ENCODE results near the gene COPS4. TPM values are rescaled to one million over a fixed set of nuclear protein-coding genes. Genes with fewer than 3 reads are reported as not detected.
"Not testable (repeated sequence)": the region's sequence is repeated elsewhere in the genome, so short reads cannot be mapped to it uniquely, and the experiment has no call there.

The COPS4 gene
- total and polyA plus RNA-seq, 4 donors, result 31.7 to 35.7 (median 35.2) TPM

DNA sequence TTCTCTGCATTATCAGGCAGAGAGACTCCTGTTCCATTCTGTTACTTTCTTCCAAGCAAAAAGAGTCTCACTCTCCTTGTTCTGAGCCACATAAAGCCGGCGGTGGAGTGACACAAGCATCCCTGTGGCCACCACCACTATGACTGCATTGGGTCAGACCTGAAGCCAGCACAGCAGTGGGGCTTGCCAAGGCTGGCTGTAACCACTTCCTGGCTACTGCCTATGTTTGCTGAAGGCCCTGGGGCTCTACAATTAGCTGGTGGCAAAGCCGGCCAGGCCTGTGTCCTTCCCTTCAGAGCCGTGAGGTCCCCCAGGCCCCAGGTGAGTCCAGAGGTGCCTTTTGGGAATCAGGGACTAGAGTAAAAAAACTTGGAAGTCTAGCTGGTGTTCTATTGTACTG lies 47.8 kb downstream of the COPS4 start:
- WGBS, 2 donors, result 79 to 87% methylated on average over 4 of the region's 4 CpGs
- intact Hi-C loops (cut with DNase I), result no loop called here

DNA sequence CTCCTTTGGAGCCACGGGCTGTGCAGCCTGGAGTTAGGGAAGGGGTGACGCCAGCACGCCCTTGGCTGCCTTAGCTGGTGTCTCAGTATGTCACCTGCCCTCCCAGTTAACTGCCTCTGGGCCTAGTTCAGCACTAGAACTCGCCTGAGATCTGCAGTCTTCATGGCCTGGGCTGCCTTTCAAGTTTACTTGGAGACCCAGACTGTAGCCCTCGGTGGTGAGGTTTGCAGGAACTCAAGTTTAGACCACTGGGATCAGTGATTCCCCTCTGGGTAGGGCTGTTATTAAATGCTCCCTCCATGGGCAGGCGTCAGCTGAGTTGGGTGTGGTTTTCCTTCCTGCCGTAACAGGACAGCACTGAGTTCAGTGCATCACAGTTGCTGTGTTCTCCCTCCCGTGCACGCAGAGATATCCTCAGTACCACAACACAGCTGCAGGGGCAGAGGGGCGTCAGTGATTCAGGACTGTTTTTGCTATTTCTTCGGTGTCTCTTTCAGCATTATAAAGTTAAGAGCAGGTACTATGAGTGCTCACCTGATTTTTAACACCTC lies 49.0 kb downstream of the COPS4 start:
- Histone ChIP-seq H3K27ac (ENCODE audit: low read depth in 1 of 2, low read length in 2 of 2) (no peak overlapping the region), H3K9me3 (ENCODE audit: control insufficient read depth, low read length) (no peaks in the 10 kb centered on the region), H3K36me3 (ENCODE audit: control insufficient read depth in 1 of 2, insufficient read depth in 2 of 2, low read length in 1 of 2) (no peaks in the 10 kb centered on the region), H3K4me3 (ENCODE audit: low read length in 2 of 2) (no peak overlapping the region), H3K27me3 (ENCODE audit: control insufficient read depth in 1 of 2, insufficient read depth in 2 of 2, low read length in 1 of 2) (no peaks in the 10 kb centered on the region), H3K4me1 (ENCODE audit: control insufficient read depth in 1 of 2, insufficient read depth in 2 of 2, low read length in 2 of 2) (no peaks in the 10 kb centered on the region)
- 64 to 68% methylated on average over 10 to 11 of the region's 11 CpGs for WGBS, 2 donors
- intact Hi-C loops (cut with DNase I), result no loop called here
- ATAC-seq (ENCODE audit: low FRiP score) (no peak), DNase-seq (no peak)

More for the DNA sequence above, 47.8 kb downstream of the COPS4 start:
- Histone ChIP-seq H3K27me3 (ENCODE audit: control insufficient read depth in 1 of 2, insufficient read depth in 2 of 2, low read length in 1 of 2) (no peaks in the 10 kb centered on the region), H3K9me3 (ENCODE audit: control insufficient read depth, low read length) (no peaks in the 10 kb centered on the region), H3K27ac (ENCODE audit: low read depth in 1 of 2, low read length in 2 of 2) (no peak overlapping the region), H3K4me3 (ENCODE audit: low read length in 2 of 2) (no peak overlapping the region), H3K4me1 (ENCODE audit: control insufficient read depth in 1 of 2, insufficient read depth in 2 of 2, low read length in 2 of 2) (no peaks in the 10 kb centered on the region), H3K36me3 (ENCODE audit: control insufficient read depth in 1 of 2, insufficient read depth in 2 of 2, low read length in 1 of 2) (no peaks in the 10 kb centered on the region)
- ATAC-seq (ENCODE audit: low FRiP score) (no peak), DNase-seq (no peak)

DNA sequence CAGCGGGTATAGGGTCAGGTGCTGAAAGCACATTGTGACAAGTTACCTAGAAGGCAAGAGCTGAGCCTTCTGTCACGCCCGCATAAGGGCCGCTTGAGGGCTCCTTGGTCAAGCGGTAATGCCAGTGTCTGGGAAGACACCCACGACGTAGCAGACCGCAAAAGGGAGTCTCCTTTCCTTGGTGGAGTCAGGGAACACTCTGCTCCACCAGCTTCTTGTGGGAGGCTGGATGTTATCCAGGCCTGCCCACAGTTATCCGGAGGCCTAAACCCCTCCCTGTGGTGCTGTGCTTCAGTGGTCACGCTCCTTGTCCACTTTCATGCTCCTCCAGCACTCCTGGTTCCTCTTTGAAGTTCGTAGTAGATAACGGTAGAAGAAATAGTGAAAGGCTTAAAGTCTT lies 50.0 kb downstream of the COPS4 start:
- H3K4me3 ChIP-seq (ENCODE audit: low read length in 2 of 2); H3K27ac ChIP-seq (ENCODE audit: low read depth in 1 of 2, low read length in 2 of 2); H3K9me3 ChIP-seq (ENCODE audit: control insufficient read depth, low read length); intact Hi-C loops (cut with DNase I); DNase-seq; H3K36me3 ChIP-seq (ENCODE audit: control insufficient read depth in 1 of 2, insufficient read depth in 2 of 2, low read length in 1 of 2); H3K27me3 ChIP-seq (ENCODE audit: control insufficient read depth in 1 of 2, insufficient read depth in 2 of 2, low read length in 1 of 2); H3K4me1 ChIP-seq (ENCODE audit: control insufficient read depth in 1 of 2, insufficient read depth in 2 of 2, low read length in 2 of 2); ATAC-seq (ENCODE audit: low FRiP score): not testable (repeated sequence)
- 89 to 90% methylated on average over 12 of the region's 12 CpGs for whole genome bisulfite sequencing, 2 donors

DNA sequence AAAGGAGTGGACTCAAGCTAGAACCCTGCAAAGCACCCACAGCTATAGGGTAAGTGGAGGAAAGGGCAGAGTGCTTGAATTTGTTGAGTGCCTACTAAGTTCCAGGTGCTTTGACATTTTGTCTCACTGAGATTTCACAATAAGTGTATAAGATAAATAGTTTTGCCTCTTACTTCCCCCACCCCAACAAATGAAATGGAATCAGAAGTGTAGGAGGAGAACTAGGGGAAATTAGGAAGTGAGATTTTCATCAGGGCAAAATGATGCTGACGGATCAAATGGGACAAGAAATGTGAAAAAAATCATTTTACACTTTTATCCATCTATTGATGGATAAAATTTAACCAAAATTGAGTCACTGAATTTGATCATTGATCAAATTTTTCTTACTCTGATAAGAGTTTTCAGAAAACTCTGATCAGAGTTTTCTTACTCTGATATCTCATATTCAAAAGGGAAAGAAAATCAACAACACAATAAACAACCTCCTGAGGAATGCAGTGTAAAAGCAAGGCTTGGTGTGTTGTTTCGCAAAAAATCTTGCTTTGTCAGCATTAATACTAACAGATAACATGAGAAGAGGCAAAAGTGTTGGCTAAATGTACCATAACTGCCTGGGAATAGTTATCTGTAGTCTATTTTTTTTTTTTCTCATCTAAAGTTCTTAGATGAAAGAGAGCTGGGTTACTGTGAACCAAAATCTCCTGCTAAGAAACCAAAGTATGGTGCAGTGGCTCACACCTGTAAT lies 54.6 kb downstream of the COPS4 start:
- DNase-seq (no peak), ATAC-seq (ENCODE audit: low FRiP score) (no peak)
- intact Hi-C loops (cut with DNase I), result no loop called here
- Histone ChIP-seq H3K27me3 (ENCODE audit: control insufficient read depth in 1 of 2, insufficient read depth in 2 of 2, low read length in 1 of 2) (peaks cover 0 to 3% of the 10 kb centered on the region in 2 donors), H3K36me3 (ENCODE audit: control insufficient read depth in 1 of 2, insufficient read depth in 2 of 2, low read length in 1 of 2) (no peaks in the 10 kb centered on the region), H3K4me1 (ENCODE audit: control insufficient read depth in 1 of 2, insufficient read depth in 2 of 2, low read length in 2 of 2) (no peaks in the 10 kb centered on the region), H3K9me3 (ENCODE audit: control insufficient read depth, low read length) (peaks cover 3% of the 10 kb centered on the region), H3K27ac (ENCODE audit: low read depth in 1 of 2, low read length in 2 of 2) (no peak overlapping the region), H3K4me3 (ENCODE audit: low read length in 2 of 2) (no peak overlapping the region)
- 77 to 78% methylated on average over 2 of the region's 2 CpGs for WGBS, 2 donors

DNA sequence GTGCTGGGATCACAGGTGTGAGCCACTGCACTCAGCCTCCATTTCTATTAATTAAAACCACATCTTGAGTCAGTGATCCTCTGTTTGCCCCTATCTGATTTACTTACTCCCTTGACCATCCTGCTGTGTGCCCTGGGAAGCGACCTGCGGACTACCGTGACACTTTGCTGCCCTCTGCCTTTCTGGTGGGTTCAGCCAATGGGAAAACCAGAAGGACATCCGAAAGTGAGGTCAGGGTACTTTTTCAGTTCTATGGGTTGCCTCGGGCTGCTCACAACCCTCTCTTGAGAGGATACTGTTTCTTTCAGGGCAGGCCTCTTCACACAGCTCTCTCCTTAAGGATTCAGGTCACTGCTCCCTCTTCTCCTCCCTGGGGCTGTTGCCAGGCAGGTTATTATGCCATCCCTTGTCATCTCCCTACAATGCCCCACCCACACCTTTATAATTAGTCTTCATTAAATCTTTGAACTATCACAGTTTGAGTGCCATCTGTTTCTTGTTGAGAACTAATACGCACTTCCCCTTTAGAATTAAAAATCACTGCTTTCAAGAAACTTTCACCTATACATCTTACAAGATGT lies 58.2 kb downstream of the COPS4 start:
- Histone ChIP-seq H3K9me3 (ENCODE audit: control insufficient read depth, low read length) (peaks cover 3% of the 10 kb centered on the region), H3K4me3 (ENCODE audit: low read length in 2 of 2) (no peak overlapping the region), H3K27me3 (ENCODE audit: control insufficient read depth in 1 of 2, insufficient read depth in 2 of 2, low read length in 1 of 2) (peaks cover 0 to 5% of the 10 kb centered on the region in 2 donors), H3K36me3 (ENCODE audit: control insufficient read depth in 1 of 2, insufficient read depth in 2 of 2, low read length in 1 of 2) (no peaks in the 10 kb centered on the region), H3K4me1 (ENCODE audit: control insufficient read depth in 1 of 2, insufficient read depth in 2 of 2, low read length in 2 of 2) (no peaks in the 10 kb centered on the region), H3K27ac (ENCODE audit: low read depth in 1 of 2, low read length in 2 of 2) (no peak overlapping the region)
- intact Hi-C loops (cut with DNase I), result no loop called here
- 43 to 45% methylated on average over 6 of the region's 6 CpGs for WGBS, 2 donors
- DNase-seq (no peak), ATAC-seq (ENCODE audit: low FRiP score) (no peak)

DNA sequence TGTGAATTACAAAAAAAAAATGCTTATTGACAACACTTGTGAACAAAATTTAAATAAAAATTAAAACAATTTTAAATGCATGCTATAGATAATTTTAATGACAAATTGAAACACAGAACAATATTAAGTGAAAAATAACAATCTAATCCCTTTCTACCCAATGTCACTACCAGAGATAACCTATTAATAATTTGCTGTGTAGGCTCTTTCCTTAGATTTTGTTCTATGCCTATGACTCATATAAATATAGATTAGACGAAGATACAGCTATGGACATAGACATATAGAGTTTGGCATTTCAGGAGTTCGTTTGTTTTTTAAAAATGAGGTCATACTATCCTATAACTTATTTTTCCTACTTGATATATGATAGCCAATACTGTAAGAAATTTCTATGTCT lies 61.4 kb downstream of the COPS4 start:
- Histone ChIP-seq H3K27me3 (ENCODE audit: control insufficient read depth in 1 of 2, insufficient read depth in 2 of 2, low read length in 1 of 2) (peaks cover 0 to 5% of the 10 kb centered on the region in 2 donors), H3K27ac (ENCODE audit: low read depth in 1 of 2, low read length in 2 of 2) (no peak overlapping the region), H3K4me3 (ENCODE audit: low read length in 2 of 2) (no peak overlapping the region), H3K9me3 (ENCODE audit: control insufficient read depth, low read length) (peaks cover 3% of the 10 kb centered on the region), H3K4me1 (ENCODE audit: control insufficient read depth in 1 of 2, insufficient read depth in 2 of 2, low read length in 2 of 2) (no peaks in the 10 kb centered on the region), H3K36me3 (ENCODE audit: control insufficient read depth in 1 of 2, insufficient read depth in 2 of 2, low read length in 1 of 2) (no peaks in the 10 kb centered on the region)
- DNase-seq, result no peak
- no peak for ATAC-seq (ENCODE audit: low FRiP score)
- WGBS, 2 donors, result 53 to 56% methylated on average over 2 of the region's 2 CpGs
- intact Hi-C loops (cut with DNase I), result no loop called here

DNA sequence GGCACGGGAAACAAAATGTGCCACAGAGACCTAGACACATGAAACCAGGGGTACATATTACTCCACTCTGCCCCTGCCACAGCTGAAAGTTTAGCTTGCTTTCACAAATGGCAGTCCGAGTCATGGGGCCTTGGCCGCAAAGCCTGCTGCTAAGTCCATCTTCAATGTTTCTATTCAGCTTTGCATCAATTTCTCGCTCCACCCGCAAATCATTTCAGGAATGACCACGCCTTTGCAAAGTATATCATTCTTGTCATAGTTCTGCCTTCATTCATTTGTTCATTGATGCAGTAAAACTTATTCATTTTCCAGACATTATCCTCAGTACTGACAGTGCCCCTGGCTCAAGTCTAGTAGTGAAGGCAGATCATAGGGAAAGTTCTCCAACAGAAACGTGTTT lies 70.0 kb downstream of the COPS4 start:
- DNase-seq (no peak), ATAC-seq (ENCODE audit: low FRiP score) (no peak)
- WGBS, 2 donors, result 91% methylated on average over 7 of the region's 7 CpGs
- Histone ChIP-seq H3K4me3 (ENCODE audit: low read length in 2 of 2) (no peak overlapping the region), H3K27ac (ENCODE audit: low read depth in 1 of 2, low read length in 2 of 2) (no peak overlapping the region), H3K27me3 (ENCODE audit: control insufficient read depth in 1 of 2, insufficient read depth in 2 of 2, low read length in 1 of 2) (no peaks in the 10 kb centered on the region), H3K9me3 (ENCODE audit: control insufficient read depth, low read length) (no peaks in the 10 kb centered on the region), H3K36me3 (ENCODE audit: control insufficient read depth in 1 of 2, insufficient read depth in 2 of 2, low read length in 1 of 2) (no peaks in the 10 kb centered on the region), H3K4me1 (ENCODE audit: control insufficient read depth in 1 of 2, insufficient read depth in 2 of 2, low read length in 2 of 2) (no peaks in the 10 kb centered on the region)
- intact Hi-C loops (cut with DNase I), result no loop called here

DNA sequence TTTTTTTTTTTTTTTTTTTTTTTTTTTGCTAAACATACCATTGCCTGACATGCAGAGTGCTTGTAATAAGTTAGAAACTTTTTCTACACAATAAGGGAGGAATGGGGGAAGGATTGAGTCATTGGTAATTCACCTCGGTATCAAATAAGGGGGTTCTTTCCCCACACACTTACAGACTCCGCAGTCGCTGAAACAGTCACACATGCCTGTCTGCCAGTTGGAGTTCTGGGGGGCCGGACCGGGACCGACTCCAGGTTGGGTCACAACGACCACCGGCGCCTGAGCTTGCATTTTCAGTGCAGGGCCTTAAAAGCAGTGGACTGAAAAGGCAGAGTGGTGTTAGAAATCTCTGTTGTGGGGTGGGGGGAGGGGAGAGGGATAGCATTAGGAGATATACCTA lies 72.6 kb downstream of the COPS4 start:
- H3K4me1 ChIP-seq (ENCODE audit: control insufficient read depth in 1 of 2, insufficient read depth in 2 of 2, low read length in 2 of 2), result no peaks in the 10 kb centered on the region
- H3K4me3 ChIP-seq (ENCODE audit: low read length in 2 of 2), result no peak overlapping the region
- intact Hi-C loops (cut with DNase I), result no loop called here
- no peak for ATAC-seq (ENCODE audit: low FRiP score)
- no peak for DNase-seq
- H3K36me3 ChIP-seq (ENCODE audit: control insufficient read depth in 1 of 2, insufficient read depth in 2 of 2, low read length in 1 of 2), result no peaks in the 10 kb centered on the region
- no peaks in the 10 kb centered on the region for H3K27me3 ChIP-seq (ENCODE audit: control insufficient read depth in 1 of 2, insufficient read depth in 2 of 2, low read length in 1 of 2)
- H3K27ac ChIP-seq (ENCODE audit: low read depth in 1 of 2, low read length in 2 of 2), result no peak overlapping the region
- 81 to 83% methylated on average over 9 of the region's 9 CpGs for WGBS, 2 donors
- no peaks in the 10 kb centered on the region for H3K9me3 ChIP-seq (ENCODE audit: control insufficient read depth, low read length)

Data from aorta (tissue), 5 donors.